HUES6 (cell line): ENCODE measurements around the gene IP6K2.
"Not testable (repeated sequence)": the region's sequence is repeated elsewhere in the genome, so short reads cannot be mapped to it uniquely, and the experiment has no call there.

Source experiments
- H3K27ac ChIP-seq: 2 replicates; pipeline ENCODE4 v1.7.0; 2013; ENCODE audit warnings: low read depth, mild to moderate bottlenecking, low read length, inconsistent platforms
- H3K27me3 ChIP-seq: 2 replicates; pipeline ENCODE4 v1.6.1; 2013; ENCODE audit warnings: low read length; ENCODE audit not compliant: control insufficient read depth, insufficient read depth
- H3K36me3 ChIP-seq: 2 replicates; pipeline ENCODE4 v1.6.1; 2013; ENCODE audit warnings: low read length; ENCODE audit not compliant: control insufficient read depth, insufficient read depth
- H3K4me1 ChIP-seq: 2 replicates; pipeline ENCODE4 v1.6.1; 2013; ENCODE audit warnings: low read length; ENCODE audit not compliant: control insufficient read depth, insufficient read depth
- H3K4me3 ChIP-seq: 2 replicates; pipeline ENCODE4 v1.5.1; 2013; ENCODE audit warnings: low read depth, low read length
- H3K9ac ChIP-seq: one replicate; pipeline ENCODE4 v1.6.1; 2013; ENCODE audit warnings: mild to moderate bottlenecking, low read length
- H3K9me3 ChIP-seq: 2 replicates; pipeline ENCODE4 v1.6.1; 2013; ENCODE audit warnings: low read depth, low read length; ENCODE audit not compliant: control insufficient read depth, insufficient read depth

Gene IP6K2, protein sequence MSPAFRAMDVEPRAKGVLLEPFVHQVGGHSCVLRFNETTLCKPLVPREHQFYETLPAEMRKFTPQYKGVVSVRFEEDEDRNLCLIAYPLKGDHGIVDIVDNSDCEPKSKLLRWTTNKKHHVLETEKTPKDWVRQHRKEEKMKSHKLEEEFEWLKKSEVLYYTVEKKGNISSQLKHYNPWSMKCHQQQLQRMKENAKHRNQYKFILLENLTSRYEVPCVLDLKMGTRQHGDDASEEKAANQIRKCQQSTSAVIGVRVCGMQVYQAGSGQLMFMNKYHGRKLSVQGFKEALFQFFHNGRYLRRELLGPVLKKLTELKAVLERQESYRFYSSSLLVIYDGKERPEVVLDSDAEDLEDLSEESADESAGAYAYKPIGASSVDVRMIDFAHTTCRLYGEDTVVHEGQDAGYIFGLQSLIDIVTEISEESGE

DNA sequence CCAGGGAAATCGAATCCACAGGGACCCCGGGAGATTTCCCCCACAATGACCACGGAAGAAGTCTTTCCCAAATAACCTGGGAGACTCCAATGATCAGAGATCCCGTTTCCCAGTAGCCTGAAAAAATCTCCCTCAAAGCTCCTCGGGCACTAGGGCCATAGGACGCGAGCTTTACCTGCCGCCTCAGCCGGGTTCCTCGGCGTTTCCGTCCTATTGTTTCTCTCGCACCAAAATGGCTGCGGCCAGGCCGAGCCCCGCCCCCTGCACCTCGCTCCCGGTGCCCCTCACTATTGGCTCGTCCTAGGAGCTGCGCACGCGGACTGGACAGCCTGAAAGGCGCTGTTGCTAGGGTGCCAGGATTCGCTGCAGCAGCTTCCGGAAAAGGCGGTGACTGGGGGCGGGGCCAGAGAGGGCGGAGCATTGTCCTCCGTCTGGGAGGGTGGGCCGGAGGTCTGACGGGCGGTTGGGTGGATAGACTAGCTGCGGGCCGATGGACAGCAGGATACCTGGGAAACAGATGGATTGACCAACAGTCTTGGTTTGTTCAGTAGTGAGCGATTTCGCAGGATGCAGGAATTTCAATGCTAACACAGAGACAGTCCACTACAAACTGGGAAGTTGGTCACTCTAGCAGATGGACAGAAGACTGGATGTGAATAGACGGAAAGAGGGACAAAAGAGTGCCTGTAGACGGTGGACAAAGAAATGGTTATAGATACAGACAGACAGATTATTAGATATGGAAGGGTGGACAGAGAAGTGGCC, at the start of gene IP6K2:
Gene IP6K2, minus strand, starts transcription at position 240 of the 765 bp plus-strand sequence. CDS start 21,930 bp downstream, outside the sequence.
- Histone ChIP-seq H3K36me3 (peaks cover 33% of the 10 kb centered on the region), H3K4me1 (peaks cover 14% of the 10 kb centered on the region), H3K9ac (peak within 1 kb of the TSS; percentile 97), H3K9me3 (no peaks in the 10 kb centered on the region), H3K4me3 (peak within 1 kb of the TSS; percentile 94), H3K27ac (peak within 1 kb of the TSS; percentile 96), H3K27me3 (no peaks in the 10 kb centered on the region)

DNA sequence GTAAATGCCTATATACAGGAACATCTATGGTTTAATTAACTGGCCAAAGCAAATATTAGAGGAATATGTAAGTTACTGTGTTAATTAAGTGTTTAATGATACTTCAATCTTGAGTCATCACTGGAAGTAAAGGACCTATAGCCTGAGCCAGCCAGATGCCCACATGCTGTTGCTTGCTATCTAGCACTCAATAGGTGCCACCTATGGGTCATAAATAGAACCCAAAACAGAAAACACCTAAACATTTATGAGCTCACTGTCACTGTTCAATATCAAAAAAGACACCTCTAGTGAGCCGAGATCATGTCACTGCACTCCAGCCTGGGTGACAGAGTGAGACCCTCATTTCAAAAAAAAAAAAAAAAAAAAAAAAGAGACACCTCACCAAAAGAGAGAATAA, 48.4 kb upstream of the IP6K2 start:
- Histone ChIP-seq H3K36me3 (peaks cover 3% of the 10 kb centered on the region; the same call in 1 of the 2 replicates), H3K9me3 (no peaks in the 10 kb centered on the region)

DNA sequence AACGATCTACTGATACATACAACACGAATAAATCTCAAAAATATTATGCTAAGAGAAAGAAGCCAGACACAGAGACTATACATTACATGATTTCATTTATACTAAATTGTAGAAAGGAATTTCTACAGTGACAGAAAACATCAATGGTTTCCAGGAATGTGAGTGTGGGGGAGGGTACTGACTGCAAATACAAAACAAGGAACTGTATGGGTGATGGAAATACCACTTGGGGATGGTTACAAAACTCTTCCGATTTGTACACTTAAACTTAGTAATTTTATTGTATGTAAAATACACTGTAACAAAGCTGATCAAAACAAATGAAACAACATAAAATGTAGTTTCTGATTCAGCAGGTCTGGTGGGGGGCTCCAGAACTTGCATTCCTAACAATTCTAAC, 45.8 kb upstream of the IP6K2 start:
- Histone ChIP-seq H3K27me3 (no peaks in the 10 kb centered on the region), H3K27ac (no peak overlapping the region), H3K9me3 (no peaks in the 10 kb centered on the region), H3K36me3 (peaks cover 3% of the 10 kb centered on the region; the same call in 1 of the 2 replicates), H3K4me1 (no peaks in the 10 kb centered on the region), H3K4me3 (no peak overlapping the region), H3K9ac (no peak overlapping the region)

More for the DNA sequence above, 48.4 kb upstream of the IP6K2 start:
- H3K4me3 ChIP-seq: no peak overlapping the region
- no peaks in the 10 kb centered on the region for H3K27me3 ChIP-seq
- no peak overlapping the region for H3K27ac ChIP-seq
- peaks cover 8% of the 10 kb centered on the region; the same call in 1 of the 2 replicates for H3K4me1 ChIP-seq
- H3K9ac ChIP-seq: no peak overlapping the region

DNA sequence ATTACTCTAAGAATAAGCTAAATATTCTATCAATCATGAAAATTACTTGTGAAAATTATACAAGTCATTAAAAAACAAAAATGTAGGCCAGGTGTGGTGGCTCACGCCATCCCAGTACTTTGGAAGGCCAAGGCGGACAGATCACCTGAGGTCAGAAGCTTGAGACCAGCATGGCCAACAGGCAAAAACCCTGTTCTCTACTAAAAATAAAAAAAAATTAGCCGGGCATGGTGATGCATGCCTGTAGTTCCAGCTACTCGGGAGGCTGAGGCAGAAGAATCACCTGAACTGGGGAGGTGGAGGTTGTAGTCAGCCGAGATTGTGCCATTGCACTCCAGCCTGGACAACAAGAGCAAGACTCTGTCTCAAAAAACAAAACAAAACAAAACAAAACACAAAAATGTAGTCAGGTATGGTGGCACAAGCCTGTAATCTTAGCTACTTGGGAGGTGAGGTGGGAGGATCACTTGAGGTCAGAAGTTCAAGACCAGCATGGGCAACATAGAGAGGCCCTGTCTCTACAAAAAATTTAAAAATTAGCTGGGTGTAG, 43.0 kb upstream of the IP6K2 start:
- not testable (repeated sequence) for H3K9me3 ChIP-seq, H3K4me1 ChIP-seq, H3K36me3 ChIP-seq, H3K27me3 ChIP-seq, H3K4me3 ChIP-seq, H3K9ac ChIP-seq, H3K27ac ChIP-seq

DNA sequence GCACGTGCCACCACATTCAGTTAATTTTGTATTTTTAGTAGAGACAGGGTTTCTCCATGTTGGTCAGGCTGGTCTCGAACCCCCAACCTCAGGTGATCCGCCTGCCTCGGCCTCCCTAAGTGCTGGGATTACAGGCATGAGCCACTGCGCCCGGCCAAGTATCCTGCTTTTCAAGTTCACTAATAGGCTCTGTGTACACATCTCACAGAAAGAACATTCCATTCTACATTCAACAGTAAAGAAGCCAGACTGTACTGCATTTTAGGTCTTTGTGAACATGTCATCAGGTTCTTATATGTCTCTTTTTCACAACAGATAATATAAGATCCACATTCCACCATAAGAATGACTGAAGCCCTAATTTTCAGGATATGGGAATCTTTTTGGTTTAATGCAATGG, 42.5 kb upstream of the IP6K2 start:
- H3K36me3 ChIP-seq, H3K9me3 ChIP-seq: not testable (repeated sequence)

DNA sequence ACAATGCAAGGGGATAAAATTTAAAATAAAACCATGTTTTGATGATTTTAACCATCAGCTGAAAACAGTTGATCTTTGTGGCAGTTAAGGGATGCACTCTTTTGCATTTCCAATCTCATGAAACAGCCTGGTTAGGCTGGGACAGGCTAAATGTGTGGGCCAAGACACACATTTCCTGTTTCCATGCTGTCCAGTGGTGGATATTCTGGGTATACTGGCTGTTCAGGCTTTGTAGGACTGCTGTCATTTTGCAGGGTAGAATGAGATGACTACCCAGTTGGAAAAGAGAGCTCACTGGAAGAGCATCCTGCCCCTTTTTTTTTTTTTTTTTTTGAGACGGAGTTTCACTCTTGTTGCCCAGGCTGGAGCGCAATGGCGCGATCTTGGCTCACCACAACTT, 42.0 kb upstream of the IP6K2 start:
- no peak overlapping the region for H3K27ac ChIP-seq
- no peaks in the 10 kb centered on the region for H3K4me1 ChIP-seq
- no peaks in the 10 kb centered on the region for H3K27me3 ChIP-seq
- H3K36me3 ChIP-seq: no peaks in the 10 kb centered on the region
- no peak overlapping the region for H3K9ac ChIP-seq
- no peaks in the 10 kb centered on the region for H3K9me3 ChIP-seq
- no peak overlapping the region for H3K4me3 ChIP-seq

More for the DNA sequence above, 42.5 kb upstream of the IP6K2 start:
- not testable (repeated sequence) for H3K27ac ChIP-seq, H3K9ac ChIP-seq, H3K27me3 ChIP-seq, H3K4me3 ChIP-seq, H3K4me1 ChIP-seq

DNA sequence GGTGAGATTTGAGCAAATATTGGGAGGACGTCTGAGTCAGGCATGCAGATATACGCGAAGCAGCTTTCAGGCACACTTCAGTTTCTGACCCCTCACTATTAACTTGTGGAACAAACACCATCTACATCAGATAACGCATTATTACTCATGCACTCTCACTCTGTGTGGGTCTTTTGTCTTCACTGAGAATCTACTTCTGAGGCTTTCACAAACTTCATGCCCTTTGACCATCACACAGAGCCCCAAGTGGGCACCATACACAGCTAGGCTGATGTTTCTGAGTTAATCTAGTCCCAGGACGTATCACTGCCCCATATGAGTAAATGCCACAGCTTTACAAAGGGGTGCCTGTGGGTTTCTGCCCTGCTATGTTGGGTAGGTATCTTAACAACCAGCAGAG, 39.6 kb upstream of the IP6K2 start:
- no peak overlapping the region for H3K27ac ChIP-seq
- no peak overlapping the region for H3K9ac ChIP-seq
- H3K4me1 ChIP-seq: no peaks in the 10 kb centered on the region
- H3K9me3 ChIP-seq: no peaks in the 10 kb centered on the region
- no peaks in the 10 kb centered on the region for H3K27me3 ChIP-seq
- H3K36me3 ChIP-seq: peaks cover 1% of the 10 kb centered on the region
- H3K4me3 ChIP-seq: no peak overlapping the region

DNA sequence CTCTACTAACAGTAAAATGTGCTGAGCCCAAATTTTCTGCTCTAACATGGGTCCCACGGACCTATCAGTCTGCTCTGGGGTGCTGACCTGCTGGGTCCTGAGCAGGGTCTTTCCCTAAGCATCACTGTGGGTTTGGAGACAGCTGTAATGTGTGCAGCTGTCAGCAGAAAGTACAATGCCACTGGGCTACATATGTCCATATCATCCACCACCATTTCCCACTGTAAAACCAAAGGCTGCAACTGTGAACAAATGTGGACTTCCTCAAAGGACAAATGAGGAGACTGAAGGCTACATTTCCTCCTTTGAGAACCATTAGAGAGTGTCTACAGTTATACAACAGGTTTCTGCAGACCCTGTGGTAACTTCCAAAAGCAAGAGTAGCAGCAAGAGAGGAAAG, 33.8 kb upstream of the IP6K2 start:
- Histone ChIP-seq H3K27me3 (no peaks in the 10 kb centered on the region), H3K4me1 (no peaks in the 10 kb centered on the region), H3K9ac (no peak overlapping the region), H3K4me3 (no peak overlapping the region), H3K27ac (no peak overlapping the region), H3K36me3 (peaks cover 8% of the 10 kb centered on the region), H3K9me3 (no peaks in the 10 kb centered on the region)

DNA sequence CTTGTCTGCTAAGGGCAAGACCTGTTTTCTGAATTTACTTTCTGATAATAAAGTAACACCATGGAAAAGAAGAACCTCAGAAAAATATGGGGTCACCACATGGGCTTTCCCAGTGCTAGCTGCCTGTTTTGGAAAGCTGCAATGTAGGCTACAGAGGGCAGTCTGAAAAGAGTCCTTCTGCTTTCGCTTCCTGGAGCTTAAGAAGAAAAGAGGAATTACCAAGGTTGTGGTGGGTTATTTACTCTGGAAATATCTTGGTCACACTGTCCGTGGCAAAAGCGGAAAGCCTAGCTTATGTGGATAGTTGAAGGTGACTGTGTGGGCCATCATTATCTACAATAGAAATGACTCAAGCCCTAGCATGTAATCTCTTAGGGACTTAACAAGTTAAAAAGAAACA, 31.7 kb upstream of the IP6K2 start:
- no peaks in the 10 kb centered on the region for H3K4me1 ChIP-seq
- H3K9me3 ChIP-seq: no peaks in the 10 kb centered on the region

DNA sequence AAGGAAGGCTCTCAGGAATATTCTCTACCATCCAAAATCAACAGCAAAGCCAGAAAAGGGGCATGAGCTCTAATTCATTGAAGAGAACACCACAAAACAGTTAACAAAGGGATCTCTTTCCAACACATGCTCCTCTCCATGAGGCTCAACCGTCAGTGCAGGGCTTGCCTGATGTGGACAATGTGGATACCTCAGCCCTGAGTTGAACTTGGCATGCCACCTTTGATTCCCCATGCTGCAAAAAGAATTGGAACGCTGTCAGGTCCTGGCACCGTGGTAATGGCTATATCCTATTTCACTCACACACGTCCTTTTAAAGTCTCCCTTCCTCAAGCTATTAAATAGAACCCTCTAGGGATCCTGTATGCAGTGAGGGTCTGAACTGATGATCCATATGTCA, 30.7 kb upstream of the IP6K2 start:
- Histone ChIP-seq H3K27ac (no peak overlapping the region), H3K36me3 (peaks cover 8% of the 10 kb centered on the region), H3K27me3 (no peaks in the 10 kb centered on the region), H3K9me3 (no peaks in the 10 kb centered on the region), H3K4me3 (no peak overlapping the region), H3K9ac (no peak overlapping the region), H3K4me1 (no peaks in the 10 kb centered on the region)

More for the DNA sequence above, 31.7 kb upstream of the IP6K2 start:
- Histone ChIP-seq H3K27me3 (no peaks in the 10 kb centered on the region), H3K27ac (no peak overlapping the region), H3K4me3 (no peak overlapping the region), H3K36me3 (peaks cover 8% of the 10 kb centered on the region), H3K9ac (no peak overlapping the region)
